OCI-LY3 (cell line): Measurements from ENCODE around the gene CFD.
"Not testable (repeated sequence)": the region's sequence is repeated elsewhere in the genome, so short reads cannot be mapped to it uniquely, and the experiment has no call there.

Source experiments
- H2AFZ ChIP-seq: fragments of 200-600, 300-600 bp; shearing (Covaris generic); 2 replicates; pipeline ENCODE4 v1.6.0; 2014; ENCODE audit warnings: antibody characterized with exemption, low read depth, low read length
- H3K27ac ChIP-seq: fragments of 200-600, 300-600 bp; sonication (generic); 2 replicates; pipeline ENCODE4 v1.5.1; 2014; ENCODE audit warnings: mild to moderate bottlenecking, low read length, moderate library complexity, mixed read lengths
- H3K27me3 ChIP-seq: fragments of 200-600, 300-600 bp; sonication (generic); 2 replicates; pipeline ENCODE4 v1.6.1; 2014; ENCODE audit warnings: low read depth, low read length, mixed read lengths
- H3K36me3 ChIP-seq: fragments of 200-600, 300-600 bp; sonication (generic); replicated peaks from 2 replicates; pipeline ENCODE3; 2014; ENCODE audit warnings: low read depth, low read length, mixed read lengths
- H3K4me1 ChIP-seq: fragments of 300-600, 200-600 bp; sonication (generic); 2 replicates; pipeline ENCODE4 v1.6.1; 2014; ENCODE audit warnings: low read length, mixed read lengths
- H3K4me2 ChIP-seq: fragments of 200-600, 300-600 bp; sonication (generic); 2 replicates; pipeline ENCODE4 v1.6.1; 2014; ENCODE audit warnings: low read length, mixed read lengths
- H3K4me3 ChIP-seq: fragments of 300-600, 200-600 bp; sonication (generic); 2 replicates; pipeline ENCODE4 v1.5.1; 2014; ENCODE audit warnings: antibody characterized with exemption, mild to moderate bottlenecking, low read length, moderate library complexity
- H3K79me2 ChIP-seq: fragments of 300-600, 200-600 bp; shearing (Covaris generic); 2 replicates; pipeline ENCODE4 v1.6.1; 2014; ENCODE audit warnings: mild to moderate bottlenecking, low read length, mixed read lengths
- H3K9ac ChIP-seq: fragments of 300-600, 200-600 bp; shearing (Covaris generic); 2 replicates; pipeline ENCODE4 v1.6.0; 2014; ENCODE audit warnings: mild to moderate bottlenecking, low read length, moderate library complexity
- H3K9me3 ChIP-seq: fragments of 200-600, 300-600 bp; shearing (Covaris generic); 2 replicates; pipeline ENCODE4 v1.6.1; 2014; ENCODE audit warnings: low read length, mixed read lengths; ENCODE audit not compliant: insufficient read depth
- H4K20me1 ChIP-seq: fragments of 200-600, 300-600 bp; sonication (generic); 2 replicates; pipeline ENCODE4 v1.6.1; 2016; ENCODE audit warnings: low read length, mixed read lengths; ENCODE audit not compliant: insufficient read depth
- CTCF ChIP-seq: fragments of 200-600, 300-600 bp; sonication (generic); IDR thresholded peaks from 2 replicates; pipeline ENCODE4 v1.5.1; 2014; ENCODE audit warnings: antibody characterized with exemption, low read length, low read depth
- EZH2phosphoT487 ChIP-seq: fragments of 200-600 bp; shearing (Covaris generic); IDR thresholded peaks from 2 replicates; pipeline ENCODE4 v1.6.1; 2018; ENCODE audit warnings: antibody characterized with exemption, mixed run types, low read depth

The CFD gene

GRCh38 chr19:848386-848921, 11.0 kb upstream of the CFD start:
- no peaks in the 10 kb centered on the region for H3K79me2 ChIP-seq
- no peak overlapping the region for H3K9ac ChIP-seq
- H3K4me1 ChIP-seq, result peaks cover 19% of the 10 kb centered on the region
- no peak overlapping the region for H3K4me2 ChIP-seq
- no peak for TF ChIP-seq CTCF
- TF ChIP-seq EZH2phosphoT487, result no peak
- H3K9me3 ChIP-seq, result no peaks in the 10 kb centered on the region
- H3K27me3 ChIP-seq, result peaks cover 21% of the 10 kb centered on the region
- no peak overlapping the region for H3K27ac ChIP-seq
- H3K4me3 ChIP-seq, result no peak overlapping the region
- H3K36me3 ChIP-seq, result no peaks in the 10 kb centered on the region
- no peaks in the 10 kb centered on the region for H4K20me1 ChIP-seq
- H2AFZ ChIP-seq, result no peak overlapping the region

- H3K9ac ChIP-seq, H3K9me3 ChIP-seq, H4K20me1 ChIP-seq, H3K4me2 ChIP-seq, H3K79me2 ChIP-seq, H2AFZ ChIP-seq, H3K27ac ChIP-seq, H3K4me3 ChIP-seq, H3K36me3 ChIP-seq: not testable (repeated sequence)
- H3K27me3 ChIP-seq, result peaks cover 21% of the 10 kb centered on the region
- peaks cover 19% of the 10 kb centered on the region for H3K4me1 ChIP-seq
Measured at GRCh38 chr19:849195-849594, 10.3 kb upstream of the CFD start.

GRCh38 chr19:850221-850978, 9.1 kb upstream of the CFD start:
- peaks cover 7% of the 10 kb centered on the region for H3K4me1 ChIP-seq
- TF ChIP-seq EZH2phosphoT487 (no peak), CTCF (no peak)
- peaks cover 21% of the 10 kb centered on the region; the same call in 1 of the 2 replicates for H3K27me3 ChIP-seq
- H2AFZ ChIP-seq, result no peak overlapping the region
- no peaks in the 10 kb centered on the region for H3K79me2 ChIP-seq
- no peaks in the 10 kb centered on the region for H4K20me1 ChIP-seq
- H3K27ac ChIP-seq, result no peak overlapping the region
- H3K36me3 ChIP-seq, result no peaks in the 10 kb centered on the region
- H3K9ac ChIP-seq, result no peak overlapping the region
- H3K4me3 ChIP-seq, result no peak overlapping the region
- H3K9me3 ChIP-seq, result no peaks in the 10 kb centered on the region
- H3K4me2 ChIP-seq, result no peak overlapping the region

- Histone ChIP-seq H4K20me1 (no peaks in the 10 kb centered on the region), H2AFZ (no peak overlapping the region), H3K27ac (no peak overlapping the region), H3K79me2 (no peaks in the 10 kb centered on the region), H3K4me1 (peaks cover 2% of the 10 kb centered on the region; the same call in 1 of the 2 replicates), H3K4me3 (no peak overlapping the region), H3K4me2 (no peak overlapping the region), H3K9ac (no peak overlapping the region), H3K9me3 (no peaks in the 10 kb centered on the region), H3K36me3 (no peaks in the 10 kb centered on the region), H3K27me3 (peaks cover 21% of the 10 kb centered on the region; the same call in 1 of the 2 replicates)
- TF ChIP-seq EZH2phosphoT487 (no peak), CTCF (no peak)
Measured at GRCh38 chr19:850979-851335, 8.5 kb upstream of the CFD start.
